GM12878 (cell line): Measurements from ENCODE around the gene TMEM214. TPM values are rescaled to one million over a fixed set of nuclear protein-coding genes. Genes with fewer than 3 reads are reported as not detected.

Source experiments
- ASH2L ChIP-seq: fragments of 300-600, 200-600 bp; sonication (generic); IDR thresholded peaks from 2 replicates; pipeline ENCODE4 v1.6.1; 2017; ENCODE audit warnings: low read depth, mild to moderate bottlenecking, borderline replicate concordance
- CHD4 ChIP-seq: fragments of 200-600 bp; sonication (generic); IDR thresholded peaks from 2 replicates; pipeline ENCODE4 v1.6.1; 2016; ENCODE audit warnings: mild to moderate bottlenecking
- CREB1 ChIP-seq: IDR thresholded peaks from 2 replicates; pipeline ENCODE4 v1.6.1; 2012; ENCODE audit warnings: low read depth, mild to moderate bottlenecking, inconsistent platforms
- DPF2 ChIP-seq: fragments of 450-650 bp; IDR thresholded peaks from 2 replicates; pipeline ENCODE4 v1.6.1; 2017; ENCODE audit warnings: mild to moderate bottlenecking
- GABPA ChIP-seq: IDR thresholded peaks from 2 replicates; pipeline ENCODE4 v1.6.1; 2014; ENCODE audit warnings: antibody characterized with exemption, low read depth, mild to moderate bottlenecking, inconsistent platforms
- IKZF1 ChIP-seq: fragments of 450-650 bp; conservative IDR thresholded peaks from 2 replicates; pipeline ENCODE4 v1.6.1; 2017; ENCODE audit warnings: antibody characterized with exemption, mild to moderate bottlenecking
- KLF5 ChIP-seq: fragments of 450-650 bp; IDR thresholded peaks from 2 replicates; pipeline ENCODE4 v1.6.1; 2014; ENCODE audit warnings: mild to moderate bottlenecking; ENCODE audit not compliant: partially characterized antibody
- MYB ChIP-seq: fragments of 150-350 bp; IDR thresholded peaks from 2 replicates; pipeline ENCODE4 v1.6.1; 2014; ENCODE audit warnings: mild to moderate bottlenecking, low read depth, low read length, borderline replicate concordance
- RUNX3 ChIP-seq: IDR thresholded peaks from 2 replicates; pipeline ENCODE4 v1.6.1; 2012; ENCODE audit warnings: low read length, inconsistent platforms
- SMAD5 ChIP-seq: IDR thresholded peaks from 2 replicates; pipeline ENCODE4 v1.6.1; 2016; ENCODE audit warnings: antibody characterized with exemption, low read depth
- SP1 ChIP-seq: IDR thresholded peaks from one replicate; pipeline ENCODE4 v1.6.1; 2011; ENCODE audit warnings: low read depth, low read length
- STAT3 ChIP-seq: IDR thresholded peaks from 2 replicates; pipeline ENCODE4 v1.6.1; 2011; ENCODE audit warnings: low read depth, low read length, improper control_type of control experiment
- TBL1XR1 ChIP-seq: IDR thresholded peaks from 2 replicates; pipeline ENCODE4 v1.6.1; 2012; ENCODE audit warnings: low read depth, low read length, improper control_type of control experiment
- TCF12 ChIP-seq: IDR thresholded peaks from 2 replicates; pipeline ENCODE4 v1.6.1; 2011; ENCODE audit warnings: low read depth, mild to moderate bottlenecking, low read length
- polyA plus RNA-seq, 11 experiments: library from polyadenylated mRNA; depleted of rRNA in 4 of 11; unstranded in 6 of 11; stranded (reverse) in 5 of 11; fragments of >200 nt; fragmentation: Nextera tagmentation in 4 of 11; fragmentation: Illumina TruSeq in 1 of 11; extraction: Ambion mirVana in 4 of 11; extraction: Trizol in 1 of 11; gene quantifications; 1 replicate in 1 of 11; 2 replicates in 10 of 11; pipeline versions ENCODE4 v1.2.1 to v1.2.3, GENCODE V29; 2011 to 2016; ENCODE audit warnings: inconsistent platforms in 2 of 11, missing spikeins in 2 of 11, low read depth in 1 of 11
- total RNA-seq, 4 experiments: library from RNA; depleted of rRNA in 3 of 4; stranded (reverse); fragments of >200 nt in 3 of 4; fragmentation: Illumina TruSeq in 1 of 4; extraction: Trizol in 1 of 4; gene quantifications; 2 replicates each; pipeline versions ENCODE4 v1.2.1 to v1.2.3, GENCODE V29; 2013 to 2021
- TF ChIP-seq, protein P1 (sequence below): fragments of 450-650 bp; IDR thresholded peaks from 2 replicates; pipeline ENCODE4 v1.6.1; 2016; ENCODE audit warnings: mild to moderate bottlenecking
- TF ChIP-seq, protein P2 (sequence below): fragments of 450-650 bp; formaldehyde crosslinking; IDR thresholded peaks from 2 replicates; pipeline ENCODE4 v1.4.0; 2022; ENCODE audit warnings: mild to moderate bottlenecking, moderate library complexity
- TF ChIP-seq, protein P3 (sequence below): fragments of 450-650 bp; formaldehyde crosslinking; IDR thresholded peaks from 2 replicates; pipeline ENCODE4 v1.4.0; 2020; ENCODE audit warnings: mild to moderate bottlenecking, moderate library complexity
- TF ChIP-seq, protein P4 (sequence below): IDR thresholded peaks from 2 replicates; pipeline ENCODE4 v1.6.1; 2012; ENCODE audit warnings: improper control_type of control experiment, low read depth, low read length; ENCODE audit not compliant: insufficient replicate concordance

Gene TMEM214
- total and polyA plus RNA-seq, 10 of the 15 experiments (the other 5 are each of a cell fraction or from before 2014, with no cell fraction given): 10.4 to 79.2 (median 45.0) TPM

DNA sequence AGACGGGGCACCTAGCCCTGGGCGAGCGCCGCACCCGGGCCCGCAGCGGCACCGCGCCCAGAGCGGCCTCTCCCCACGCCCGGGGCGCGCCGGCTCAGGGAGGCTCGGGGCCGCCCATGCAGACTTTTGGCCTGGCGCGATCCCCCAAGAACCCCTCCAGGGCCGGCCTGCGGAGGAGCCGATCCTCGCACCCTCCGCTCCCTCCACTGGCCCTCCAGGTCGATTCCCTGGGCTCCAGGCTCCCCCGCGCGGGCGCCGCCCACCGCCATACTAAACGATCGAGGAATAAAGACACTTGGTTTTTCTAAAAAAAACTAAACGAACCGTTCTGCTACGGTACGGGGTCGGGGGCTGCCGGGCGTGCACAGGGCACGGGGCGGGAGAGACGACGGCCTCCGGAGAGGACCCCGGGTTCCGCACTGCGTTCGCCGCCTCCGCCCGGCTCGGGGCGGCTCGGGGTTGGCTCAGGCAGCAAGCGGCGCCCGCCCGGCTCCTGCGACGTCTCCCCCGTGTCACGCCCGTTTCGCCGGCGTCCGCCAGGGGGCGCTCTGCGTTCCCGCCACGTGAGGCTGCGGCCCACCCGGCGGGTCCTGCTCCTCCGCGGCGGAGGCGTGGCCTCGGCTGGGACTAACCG, 53.4 kb downstream of the TMEM214 start (continued):
- TF ChIP-seq TCF12 (no peak), GABPA (no peak), ASH2L (no peak), CHD4 (no peak), MYB (no peak), SP1 (peak; percentile 65), STAT3 (no peak), TBL1XR1 (no peak), KLF5 (no peak), DPF2 (peak; percentile 19; the same call in 1 of the 2 replicates), CREB1 (peak; percentile 84), IKZF1 (peak; percentile 41; the same call in 1 of the 2 replicates), RUNX3 (peak; percentile 43; the same call in 1 of the 2 replicates), SMAD5 (no peak)
- TF ChIP-seq, protein P1, sequence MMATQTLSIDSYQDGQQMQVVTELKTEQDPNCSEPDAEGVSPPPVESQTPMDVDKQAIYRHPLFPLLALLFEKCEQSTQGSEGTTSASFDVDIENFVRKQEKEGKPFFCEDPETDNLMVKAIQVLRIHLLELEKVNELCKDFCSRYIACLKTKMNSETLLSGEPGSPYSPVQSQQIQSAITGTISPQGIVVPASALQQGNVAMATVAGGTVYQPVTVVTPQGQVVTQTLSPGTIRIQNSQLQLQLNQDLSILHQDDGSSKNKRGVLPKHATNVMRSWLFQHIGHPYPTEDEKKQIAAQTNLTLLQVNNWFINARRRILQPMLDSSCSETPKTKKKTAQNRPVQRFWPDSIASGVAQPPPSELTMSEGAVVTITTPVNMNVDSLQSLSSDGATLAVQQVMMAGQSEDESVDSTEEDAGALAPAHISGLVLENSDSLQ: no peak
- TF ChIP-seq, protein P2, sequence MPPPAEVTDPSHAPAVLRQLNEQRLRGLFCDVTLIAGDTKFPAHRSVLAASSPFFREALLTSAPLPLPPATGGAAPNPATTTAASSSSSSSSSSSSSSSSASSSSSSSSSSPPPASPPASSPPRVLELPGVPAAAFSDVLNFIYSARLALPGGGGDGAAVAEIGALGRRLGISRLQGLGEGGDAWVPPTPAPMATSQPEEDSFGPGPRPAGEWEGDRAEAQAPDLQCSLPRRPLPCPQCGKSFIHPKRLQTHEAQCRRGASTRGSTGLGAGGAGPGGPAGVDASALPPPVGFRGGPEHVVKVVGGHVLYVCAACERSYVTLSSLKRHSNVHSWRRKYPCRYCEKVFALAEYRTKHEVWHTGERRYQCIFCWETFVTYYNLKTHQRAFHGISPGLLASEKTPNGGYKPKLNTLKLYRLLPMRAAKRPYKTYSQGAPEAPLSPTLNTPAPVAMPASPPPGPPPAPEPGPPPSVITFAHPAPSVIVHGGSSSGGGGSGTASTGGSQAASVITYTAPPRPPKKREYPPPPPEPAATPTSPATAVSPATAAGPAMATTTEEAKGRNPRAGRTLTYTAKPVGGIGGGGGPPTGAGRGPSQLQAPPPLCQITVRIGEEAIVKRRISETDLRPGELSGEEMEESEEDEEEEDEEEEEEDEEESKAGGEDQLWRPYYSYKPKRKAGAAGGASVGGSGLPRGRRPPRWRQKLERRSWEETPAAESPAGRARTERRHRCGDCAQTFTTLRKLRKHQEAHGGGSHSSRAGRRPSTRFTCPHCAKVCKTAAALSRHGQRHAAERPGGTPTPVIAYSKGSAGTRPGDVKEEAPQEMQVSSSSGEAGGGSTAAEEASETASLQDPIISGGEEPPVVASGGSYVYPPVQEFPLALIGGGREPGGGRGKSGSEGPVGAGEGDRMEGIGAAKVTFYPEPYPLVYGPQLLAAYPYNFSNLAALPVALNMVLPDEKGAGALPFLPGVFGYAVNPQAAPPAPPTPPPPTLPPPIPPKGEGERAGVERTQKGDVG (CRISPR knock-in tag): no peak
- TF ChIP-seq, protein P3, sequence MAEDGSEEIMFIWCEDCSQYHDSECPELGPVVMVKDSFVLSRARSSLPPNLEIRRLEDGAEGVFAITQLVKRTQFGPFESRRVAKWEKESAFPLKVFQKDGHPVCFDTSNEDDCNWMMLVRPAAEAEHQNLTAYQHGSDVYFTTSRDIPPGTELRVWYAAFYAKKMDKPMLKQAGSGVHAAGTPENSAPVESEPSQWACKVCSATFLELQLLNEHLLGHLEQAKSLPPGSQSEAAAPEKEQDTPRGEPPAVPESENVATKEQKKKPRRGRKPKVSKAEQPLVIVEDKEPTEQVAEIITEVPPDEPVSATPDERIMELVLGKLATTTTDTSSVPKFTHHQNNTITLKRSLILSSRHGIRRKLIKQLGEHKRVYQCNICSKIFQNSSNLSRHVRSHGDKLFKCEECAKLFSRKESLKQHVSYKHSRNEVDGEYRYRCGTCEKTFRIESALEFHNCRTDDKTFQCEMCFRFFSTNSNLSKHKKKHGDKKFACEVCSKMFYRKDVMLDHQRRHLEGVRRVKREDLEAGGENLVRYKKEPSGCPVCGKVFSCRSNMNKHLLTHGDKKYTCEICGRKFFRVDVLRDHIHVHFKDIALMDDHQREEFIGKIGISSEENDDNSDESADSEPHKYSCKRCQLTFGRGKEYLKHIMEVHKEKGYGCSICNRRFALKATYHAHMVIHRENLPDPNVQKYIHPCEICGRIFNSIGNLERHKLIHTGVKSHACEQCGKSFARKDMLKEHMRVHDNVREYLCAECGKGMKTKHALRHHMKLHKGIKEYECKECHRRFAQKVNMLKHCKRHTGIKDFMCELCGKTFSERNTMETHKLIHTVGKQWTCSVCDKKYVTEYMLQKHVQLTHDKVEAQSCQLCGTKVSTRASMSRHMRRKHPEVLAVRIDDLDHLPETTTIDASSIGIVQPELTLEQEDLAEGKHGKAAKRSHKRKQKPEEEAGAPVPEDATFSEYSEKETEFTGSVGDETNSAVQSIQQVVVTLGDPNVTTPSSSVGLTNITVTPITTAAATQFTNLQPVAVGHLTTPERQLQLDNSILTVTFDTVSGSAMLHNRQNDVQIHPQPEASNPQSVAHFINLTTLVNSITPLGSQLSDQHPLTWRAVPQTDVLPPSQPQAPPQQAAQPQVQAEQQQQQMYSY: no peak
- TF ChIP-seq, protein P4, sequence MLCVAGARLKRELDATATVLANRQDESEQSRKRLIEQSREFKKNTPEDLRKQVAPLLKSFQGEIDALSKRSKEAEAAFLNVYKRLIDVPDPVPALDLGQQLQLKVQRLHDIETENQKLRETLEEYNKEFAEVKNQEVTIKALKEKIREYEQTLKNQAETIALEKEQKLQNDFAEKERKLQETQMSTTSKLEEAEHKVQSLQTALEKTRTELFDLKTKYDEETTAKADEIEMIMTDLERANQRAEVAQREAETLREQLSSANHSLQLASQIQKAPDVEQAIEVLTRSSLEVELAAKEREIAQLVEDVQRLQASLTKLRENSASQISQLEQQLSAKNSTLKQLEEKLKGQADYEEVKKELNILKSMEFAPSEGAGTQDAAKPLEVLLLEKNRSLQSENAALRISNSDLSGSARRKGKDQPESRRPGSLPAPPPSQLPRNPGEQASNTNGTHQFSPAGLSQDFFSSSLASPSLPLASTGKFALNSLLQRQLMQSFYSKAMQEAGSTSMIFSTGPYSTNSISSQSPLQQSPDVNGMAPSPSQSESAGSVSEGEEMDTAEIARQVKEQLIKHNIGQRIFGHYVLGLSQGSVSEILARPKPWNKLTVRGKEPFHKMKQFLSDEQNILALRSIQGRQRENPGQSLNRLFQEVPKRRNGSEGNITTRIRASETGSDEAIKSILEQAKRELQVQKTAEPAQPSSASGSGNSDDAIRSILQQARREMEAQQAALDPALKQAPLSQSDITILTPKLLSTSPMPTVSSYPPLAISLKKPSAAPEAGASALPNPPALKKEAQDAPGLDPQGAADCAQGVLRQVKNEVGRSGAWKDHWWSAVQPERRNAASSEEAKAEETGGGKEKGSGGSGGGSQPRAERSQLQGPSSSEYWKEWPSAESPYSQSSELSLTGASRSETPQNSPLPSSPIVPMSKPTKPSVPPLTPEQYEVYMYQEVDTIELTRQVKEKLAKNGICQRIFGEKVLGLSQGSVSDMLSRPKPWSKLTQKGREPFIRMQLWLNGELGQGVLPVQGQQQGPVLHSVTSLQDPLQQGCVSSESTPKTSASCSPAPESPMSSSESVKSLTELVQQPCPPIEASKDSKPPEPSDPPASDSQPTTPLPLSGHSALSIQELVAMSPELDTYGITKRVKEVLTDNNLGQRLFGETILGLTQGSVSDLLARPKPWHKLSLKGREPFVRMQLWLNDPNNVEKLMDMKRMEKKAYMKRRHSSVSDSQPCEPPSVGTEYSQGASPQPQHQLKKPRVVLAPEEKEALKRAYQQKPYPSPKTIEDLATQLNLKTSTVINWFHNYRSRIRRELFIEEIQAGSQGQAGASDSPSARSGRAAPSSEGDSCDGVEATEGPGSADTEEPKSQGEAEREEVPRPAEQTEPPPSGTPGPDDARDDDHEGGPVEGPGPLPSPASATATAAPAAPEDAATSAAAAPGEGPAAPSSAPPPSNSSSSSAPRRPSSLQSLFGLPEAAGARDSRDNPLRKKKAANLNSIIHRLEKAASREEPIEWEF: no peak
